Calu3 (cell line): ENCODE measurements around the gene OR3A2. TPM values are rescaled to one million over a fixed set of nuclear protein-coding genes. Genes with fewer than 3 reads are reported as not detected.
A peak's percentile ranks its signal among the peaks of the same experiment; 100 is the strongest.
"Not testable (repeated sequence)": the region's sequence is repeated elsewhere in the genome, so short reads cannot be mapped to it uniquely, and the experiment has no call there.

Experiments used
- Bru-seq: library from RNA; stranded (reverse); fragments of 400-500 nt; gene quantifications from one replicate; lab custom pipeline; 2021; lab: Mats Ljungman, UMichigan
- BruChase-seq, 2 experiments: library from RNA; stranded (reverse); fragments of 400-500 nt; gene quantifications; one replicate each; lab custom pipeline; 2021; lab: Mats Ljungman, UMichigan
- BruUV-seq: library from RNA; stranded (reverse); fragments of 400-500 nt; replicated peaks from 2 replicates; lab custom pipeline; 2021; lab: Mats Ljungman, UMichigan
- CTCF ChIA-PET: fragments of 300-600 bp; sonication (Branson Sonifier 250); formaldehyde crosslinking; loops from one replicate; lab custom pipeline; 2022; ENCODE audit warnings: antibody characterized with exemption; lab: Charles Lee
- DNase-seq: peaks from one replicate; pipeline ENCODE4 v3.0.0; 2022
- H3K27ac Mint-ChIP-seq: one replicate; pipeline ENCODE4 v1.8.0; 2022; ENCODE audit warnings: mixed read lengths; ENCODE audit not compliant: unreplicated experiment
- H3K27me3 Mint-ChIP-seq: one replicate; pipeline ENCODE4 v1.8.0; 2022; ENCODE audit warnings: mixed read lengths; ENCODE audit not compliant: unreplicated experiment
- H3K36me3 Mint-ChIP-seq: one replicate; pipeline ENCODE4 v1.8.0; 2022; ENCODE audit warnings: mild to moderate bottlenecking, moderate library complexity, mixed read lengths; ENCODE audit not compliant: insufficient read depth, unreplicated experiment
- H3K4me1 Mint-ChIP-seq: one replicate; pipeline ENCODE4 v1.8.0; 2022; ENCODE audit warnings: mild to moderate bottlenecking, low read depth, mixed read lengths; ENCODE audit not compliant: unreplicated experiment
- H3K4me3 Mint-ChIP-seq: one replicate; pipeline ENCODE4 v1.8.0; 2022; ENCODE audit warnings: mild to moderate bottlenecking, low read depth, moderate library complexity, mixed read lengths; ENCODE audit not compliant: unreplicated experiment
- H3K9me3 Mint-ChIP-seq: one replicate; pipeline ENCODE4 v1.8.0; 2022; ENCODE audit warnings: low read depth, mixed read lengths; ENCODE audit not compliant: unreplicated experiment
- CTCF ChIP-seq: fragments of 200-600 bp; IDR thresholded peaks from one replicate; pipeline ENCODE4 v1.8.0; 2022; ENCODE audit warnings: antibody characterized with exemption; ENCODE audit not compliant: unreplicated experiment
- intact Hi-C: fragments of 100-400 bp; cut with micrococcal nuclease; formaldehyde crosslinking; loops from one replicate; pipeline ENCODE4 v1.10.0; 2022; ENCODE audit not compliant: unreplicated experiment
- long read RNA-seq: library from polyadenylated mRNA; stranded (forward); transcript quantifications from one replicate; pipeline ENCODE4 v2.0.0, GENCODE V29; 2022
- total RNA-seq: library from RNA; stranded (reverse); gene quantifications from 2 replicates; pipeline ENCODE4 v1.2.3, GENCODE V29; 2022

OR3A2 gene
- total RNA-seq (not detected in 2 replicates), Bru-seq, nascent RNA (not detected), BruChase-seq, experiment 1, labeled RNA remaining after a 6-hour chase (not detected), BruChase-seq, experiment 2, labeled RNA remaining after a 2-hour chase (not detected)
- long read RNA-seq: 0 reads

GRCh38 chr17:3385869-3386816 lies at the start of gene OR3A2:
Gene OR3A2 (minus strand): TSS chr17:3386308.
- intact Hi-C loops: no loop called here
- BruUV-seq: no TSS peak
- DNase-seq: no peak
- H3K4me3 Mint-ChIP-seq: no peak within 1 kb of the TSS
- CTCF ChIA-PET: no interaction called here
- peaks cover 24% of the 10 kb centered on the region for H3K27me3 Mint-ChIP-seq
- no peak for TF ChIP-seq CTCF
- no peaks in the 10 kb centered on the region for H3K4me1 Mint-ChIP-seq
- no peaks in the 10 kb centered on the region for H3K36me3 Mint-ChIP-seq
- no peak within 1 kb of the TSS for H3K27ac Mint-ChIP-seq
- H3K9me3 Mint-ChIP-seq: no peaks in the 10 kb centered on the region

- no peak for DNase-seq
- H3K36me3 Mint-ChIP-seq: no peaks in the 10 kb centered on the region
- TF ChIP-seq CTCF: no peak
- intact Hi-C loops: no loop called here
- no peaks in the 10 kb centered on the region for H3K4me1 Mint-ChIP-seq
- no TSS peak for BruUV-seq
- H3K9me3 Mint-ChIP-seq: no peaks in the 10 kb centered on the region
- H3K27me3 Mint-ChIP-seq: peaks cover 41% of the 10 kb centered on the region
- CTCF ChIA-PET: no interaction called here
- no peak within 1 kb of the TSS for H3K4me3 Mint-ChIP-seq
- no peak within 1 kb of the TSS for H3K27ac Mint-ChIP-seq
Measured at GRCh38 chr17:3433741-3434140, 47.6 kb upstream of the OR3A2 start, which contains the start of gene OR1E2. Gene OR1E2 (minus strand): TSS chr17:3433841. CDS start chr17:3433841, 0 bp downstream.

GRCh38 chr17:3433215-3433614 lies 47.1 kb upstream of the OR3A2 start:
- H3K27me3 Mint-ChIP-seq: peaks cover 36% of the 10 kb centered on the region
- BruUV-seq, H3K4me1 Mint-ChIP-seq, H3K9me3 Mint-ChIP-seq, CTCF ChIA-PET, intact Hi-C loops, H3K27ac Mint-ChIP-seq, H3K36me3 Mint-ChIP-seq, H3K4me3 Mint-ChIP-seq: not testable (repeated sequence)
- DNase-seq: peak; percentile 1

GRCh38 chr17:3418222-3418621 lies 32.1 kb upstream of the OR3A2 start:
- Mint-ChIP-seq H3K27ac (no peak overlapping the region), H3K27me3 (no peaks in the 10 kb centered on the region), H3K9me3 (peaks cover 3% of the 10 kb centered on the region), H3K36me3 (no peaks in the 10 kb centered on the region), H3K4me3 (no peak overlapping the region), H3K4me1 (peaks cover 8% of the 10 kb centered on the region)
- intact Hi-C loops: no loop called here
- no TSS peak for BruUV-seq
- TF ChIP-seq CTCF: no peak
- no peak for DNase-seq
- CTCF ChIA-PET: no interaction called here
